Fibroblast of the aortic adventitia (primary cell): ENCODE results near the gene SAMD10. TPM values are rescaled to one million over a fixed set of nuclear protein-coding genes. Genes with fewer than 3 reads are reported as not detected.

Source experiments
- DNase-seq: peaks from one replicate; pipeline ENCODE4 v3.0.0-alpha.2; 2010; ENCODE audit warnings: low read depth
- H3K4me3 ChIP-seq: 2 replicates; pipeline ENCODE4 v1.5.1; 2011; ENCODE audit warnings: low read depth, mild to moderate bottlenecking, control low read depth, low read length, moderate library complexity
- total RNA-seq: library from RNA; depleted of rRNA; stranded (reverse); fragments of >200 nt; gene quantifications from 2 replicates; pipeline ENCODE4 v1.2.3, GENCODE V29; 2012; ENCODE audit warnings: low replicate concordance
- TF ChIP-seq, protein P1 (sequence below): IDR thresholded peaks from 2 replicates; pipeline ENCODE4 v1.5.1; 2011; ENCODE audit warnings: mild to moderate bottlenecking, low read length, control low read depth, inconsistent platforms; ENCODE audit not compliant: insufficient read depth

Gene SAMD10
- total RNA-seq, 1 donor, result 2.3 TPM

DNA sequence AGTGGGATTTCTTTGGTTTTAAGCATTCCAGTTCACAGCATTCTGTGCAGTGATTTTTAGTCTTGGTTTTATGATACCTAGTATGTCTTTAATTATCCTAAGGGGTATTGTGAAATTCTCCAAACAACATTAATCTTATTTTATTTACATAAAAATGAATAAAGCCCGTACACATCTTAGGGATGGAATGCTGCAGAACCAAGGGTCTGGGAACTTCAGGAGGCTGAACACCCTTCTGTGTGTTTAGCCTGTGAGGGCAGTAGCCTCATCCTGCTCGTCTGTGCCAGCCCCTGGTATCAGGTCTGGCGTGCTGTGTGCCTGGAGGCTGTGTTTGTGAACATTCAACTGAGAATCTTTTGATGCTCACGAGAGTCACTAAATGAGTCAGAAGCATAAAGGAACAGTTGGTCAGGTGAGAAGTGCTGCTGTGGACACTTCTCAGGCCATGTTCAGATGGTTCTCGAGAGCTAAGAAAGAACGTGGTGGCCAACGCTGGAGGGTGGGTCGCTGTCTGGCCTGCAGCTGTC is 31.3 kb upstream of the SAMD10 start:
- no peak for DNase-seq
- TF ChIP-seq, protein P1, sequence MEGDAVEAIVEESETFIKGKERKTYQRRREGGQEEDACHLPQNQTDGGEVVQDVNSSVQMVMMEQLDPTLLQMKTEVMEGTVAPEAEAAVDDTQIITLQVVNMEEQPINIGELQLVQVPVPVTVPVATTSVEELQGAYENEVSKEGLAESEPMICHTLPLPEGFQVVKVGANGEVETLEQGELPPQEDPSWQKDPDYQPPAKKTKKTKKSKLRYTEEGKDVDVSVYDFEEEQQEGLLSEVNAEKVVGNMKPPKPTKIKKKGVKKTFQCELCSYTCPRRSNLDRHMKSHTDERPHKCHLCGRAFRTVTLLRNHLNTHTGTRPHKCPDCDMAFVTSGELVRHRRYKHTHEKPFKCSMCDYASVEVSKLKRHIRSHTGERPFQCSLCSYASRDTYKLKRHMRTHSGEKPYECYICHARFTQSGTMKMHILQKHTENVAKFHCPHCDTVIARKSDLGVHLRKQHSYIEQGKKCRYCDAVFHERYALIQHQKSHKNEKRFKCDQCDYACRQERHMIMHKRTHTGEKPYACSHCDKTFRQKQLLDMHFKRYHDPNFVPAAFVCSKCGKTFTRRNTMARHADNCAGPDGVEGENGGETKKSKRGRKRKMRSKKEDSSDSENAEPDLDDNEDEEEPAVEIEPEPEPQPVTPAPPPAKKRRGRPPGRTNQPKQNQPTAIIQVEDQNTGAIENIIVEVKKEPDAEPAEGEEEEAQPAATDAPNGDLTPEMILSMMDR, result no peak
- H3K4me3 ChIP-seq, result no peak overlapping the region

DNA sequence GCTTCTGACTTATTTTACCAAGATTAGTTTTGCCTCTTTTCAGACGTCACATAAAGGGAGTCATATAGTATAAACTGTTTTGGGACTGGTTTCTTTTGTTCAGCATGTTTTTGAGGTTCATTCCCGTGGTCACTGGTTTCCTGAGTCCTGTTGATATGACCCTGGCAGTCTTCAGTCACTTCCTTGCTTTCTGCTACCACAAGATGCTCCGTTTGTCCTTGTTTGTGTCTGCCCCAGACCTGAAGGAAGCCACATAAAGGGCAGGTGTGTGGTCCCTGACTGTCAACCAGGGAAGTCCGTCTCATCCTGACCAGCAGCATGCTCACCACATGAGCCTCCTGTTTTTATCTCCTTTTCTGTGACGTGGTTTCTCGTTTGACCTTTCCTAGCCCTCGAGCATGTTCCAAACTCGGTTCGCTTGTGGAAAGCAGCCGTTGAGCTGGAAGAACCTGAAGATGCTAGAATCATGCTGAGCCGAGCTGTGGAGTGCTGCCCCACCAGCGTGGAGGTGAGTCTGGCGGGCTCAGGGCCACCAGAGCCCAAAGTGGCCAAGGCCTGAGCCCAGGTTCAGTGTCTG is 30.5 kb upstream of the SAMD10 start:
- H3K4me3 ChIP-seq, result no peak overlapping the region
- DNase-seq, result no peak
- TF ChIP-seq, protein P1, result no peak

DNA sequence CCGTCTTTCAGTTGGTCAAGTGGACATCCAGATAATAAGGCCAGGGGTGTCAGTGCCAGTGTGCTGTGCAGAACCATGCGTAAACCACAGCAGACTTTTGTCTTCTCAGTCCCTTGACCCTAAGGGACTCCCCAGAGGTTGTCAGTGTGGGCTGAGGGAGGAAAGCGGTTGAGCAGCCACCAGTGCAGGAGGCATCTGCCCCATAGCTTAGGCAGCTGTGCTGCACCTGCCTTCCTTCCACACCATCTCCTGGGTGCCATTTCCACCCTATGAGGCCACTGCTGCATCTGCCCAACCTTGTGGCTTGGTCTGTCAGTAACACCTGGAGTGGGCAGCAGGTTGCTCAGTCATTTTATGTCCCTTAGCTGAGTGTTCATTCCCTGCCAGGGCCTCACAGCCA is 27.5 kb upstream of the SAMD10 start:
- H3K4me3 ChIP-seq, result no peak overlapping the region
- DNase-seq, result no peak
- TF ChIP-seq, protein P1, result no peak

DNA sequence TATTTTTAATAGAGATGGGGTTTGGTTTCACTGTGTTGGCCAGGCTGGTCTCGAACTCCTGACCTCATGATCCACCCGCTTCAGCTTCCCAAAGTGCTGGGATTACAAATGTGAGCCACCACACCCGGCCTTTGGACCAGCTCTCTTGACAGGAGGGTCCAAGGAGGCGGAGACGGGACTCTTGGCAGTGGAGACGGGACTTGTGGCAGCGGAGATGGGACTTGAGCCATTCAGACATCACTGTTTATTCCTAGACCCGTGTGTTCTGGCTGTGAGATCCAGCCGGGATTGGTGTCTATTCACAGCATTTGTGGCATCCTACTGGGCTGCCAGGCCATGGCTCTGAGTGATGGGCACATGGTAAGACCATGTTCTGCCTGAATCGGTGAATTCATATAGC is 27.0 kb upstream of the SAMD10 start:
- H3K4me3 ChIP-seq, result no peak overlapping the region
- DNase-seq, result no peak
- TF ChIP-seq, protein P1, result no peak

DNA sequence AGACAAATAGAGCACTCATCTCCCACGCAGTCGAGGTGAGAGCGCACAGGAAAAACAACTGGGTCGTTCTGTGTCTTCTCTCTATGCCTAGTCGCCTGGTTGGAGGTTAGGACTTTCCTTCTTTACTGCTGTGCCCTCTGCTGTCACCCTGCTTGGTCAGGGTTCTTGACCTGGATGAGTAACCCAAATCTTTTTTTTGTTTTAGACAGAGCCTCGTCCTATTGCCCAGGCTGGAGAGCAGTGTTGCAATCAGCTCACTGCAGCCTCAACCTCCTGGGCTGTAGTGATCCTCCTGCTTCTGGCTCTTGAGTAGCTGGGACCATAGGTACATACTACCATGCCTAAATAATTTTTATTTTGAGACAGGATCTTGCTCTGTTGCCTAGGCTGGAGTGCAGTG is 26.0 kb upstream of the SAMD10 start:
- TF ChIP-seq, protein P1, result no peak
- no peak overlapping the region for H3K4me3 ChIP-seq
- no peak for DNase-seq

DNA sequence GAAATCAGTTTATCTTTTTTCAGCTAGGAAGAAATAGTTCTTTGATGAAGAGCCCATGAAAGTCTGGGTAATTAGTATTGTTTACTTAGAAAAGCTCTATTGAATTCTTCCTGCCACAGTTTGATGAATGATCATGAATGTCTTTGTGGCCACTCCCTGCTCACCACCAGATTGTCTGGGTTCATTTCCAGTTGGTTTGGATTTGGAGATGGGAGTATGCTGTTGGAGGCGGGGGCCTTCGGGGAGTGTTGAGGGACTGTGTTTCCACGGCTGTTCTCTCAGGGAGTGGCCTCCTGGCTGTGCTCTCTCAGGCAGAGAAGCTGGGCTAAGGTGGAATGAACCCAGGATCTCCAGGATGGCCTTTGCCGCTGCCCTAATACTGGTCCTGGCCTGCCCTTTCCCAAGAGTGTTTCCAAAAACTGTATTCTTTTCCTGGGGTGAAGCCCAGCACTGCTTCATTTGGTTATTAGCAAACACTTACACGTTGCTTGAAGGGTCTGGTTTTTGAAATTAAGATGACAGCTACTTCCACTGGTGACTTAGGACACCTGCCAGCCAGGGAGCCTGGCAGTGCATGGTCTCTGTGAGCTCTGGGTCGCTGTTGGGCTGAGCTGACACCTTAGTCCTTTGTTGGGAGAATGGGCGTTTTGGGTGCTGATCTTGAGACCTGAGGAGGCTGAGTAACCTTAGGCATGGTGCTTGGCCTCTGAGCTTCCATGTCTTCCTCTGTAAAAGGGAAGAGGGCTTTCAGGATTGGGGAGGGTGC is 24.7 kb upstream of the SAMD10 start:
- TF ChIP-seq, protein P1, result no peak
- no peak for DNase-seq

DNA sequence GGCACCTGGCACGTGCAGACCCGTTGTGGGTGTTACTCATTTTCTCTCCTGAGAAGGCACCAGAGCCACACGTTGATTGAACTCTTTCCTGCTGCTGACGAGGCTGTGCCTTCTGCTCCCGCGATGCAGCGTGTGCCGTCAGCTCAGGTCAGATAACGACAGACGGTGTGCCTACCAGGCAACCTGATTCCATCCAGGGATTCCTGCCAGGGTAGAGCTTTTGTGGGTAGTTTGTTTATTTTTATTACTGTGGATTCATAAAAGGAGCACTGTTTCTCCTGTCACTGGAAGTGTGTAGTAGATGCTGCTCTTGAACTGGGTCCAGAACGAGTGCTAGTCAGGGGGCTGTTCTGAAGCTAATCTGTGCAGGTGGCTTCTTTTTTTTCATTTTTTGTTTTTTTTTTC is 22.2 kb upstream of the SAMD10 start:
- TF ChIP-seq, protein P1, result no peak
- no peak for DNase-seq
- no peak overlapping the region for H3K4me3 ChIP-seq

More for the DNA sequence above, 24.7 kb upstream of the SAMD10 start:
- no peak overlapping the region for H3K4me3 ChIP-seq
